HG02642 (cell line): Measurements from ENCODE around the gene SVBP.
"Not testable (repeated sequence)": the region's sequence is repeated elsewhere in the genome, so short reads cannot be mapped to it uniquely, and the experiment has no call there.

Experiments used
- ATAC-seq: cut with Tn5 transposase; IDR thresholded peaks from one replicate; pipeline ENCODE4 v1.9.1; 2021; ENCODE audit warnings: mild to moderate bottlenecking; ENCODE audit not compliant: unreplicated experiment, poor library complexity

Gene SVBP

DNA sequence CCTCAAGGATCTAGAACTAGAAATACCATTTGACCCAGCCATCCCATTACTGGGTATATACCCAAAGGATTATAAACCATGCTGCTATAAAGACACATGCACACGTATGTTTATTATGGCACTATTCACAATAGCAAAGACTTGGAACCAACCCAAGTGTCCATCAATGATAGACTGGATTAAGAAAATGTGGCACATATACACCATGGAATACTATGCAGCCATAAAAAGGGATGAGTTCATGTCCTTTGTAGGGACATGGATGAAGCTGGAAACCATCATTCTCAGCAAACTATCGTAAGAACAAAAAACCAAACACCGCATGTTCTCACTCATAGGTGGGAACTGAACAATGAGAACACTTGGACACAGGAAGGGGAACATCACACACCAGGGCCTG lies 2.4 kb downstream of the SVBP start:
- not testable (repeated sequence) for ATAC-seq

DNA sequence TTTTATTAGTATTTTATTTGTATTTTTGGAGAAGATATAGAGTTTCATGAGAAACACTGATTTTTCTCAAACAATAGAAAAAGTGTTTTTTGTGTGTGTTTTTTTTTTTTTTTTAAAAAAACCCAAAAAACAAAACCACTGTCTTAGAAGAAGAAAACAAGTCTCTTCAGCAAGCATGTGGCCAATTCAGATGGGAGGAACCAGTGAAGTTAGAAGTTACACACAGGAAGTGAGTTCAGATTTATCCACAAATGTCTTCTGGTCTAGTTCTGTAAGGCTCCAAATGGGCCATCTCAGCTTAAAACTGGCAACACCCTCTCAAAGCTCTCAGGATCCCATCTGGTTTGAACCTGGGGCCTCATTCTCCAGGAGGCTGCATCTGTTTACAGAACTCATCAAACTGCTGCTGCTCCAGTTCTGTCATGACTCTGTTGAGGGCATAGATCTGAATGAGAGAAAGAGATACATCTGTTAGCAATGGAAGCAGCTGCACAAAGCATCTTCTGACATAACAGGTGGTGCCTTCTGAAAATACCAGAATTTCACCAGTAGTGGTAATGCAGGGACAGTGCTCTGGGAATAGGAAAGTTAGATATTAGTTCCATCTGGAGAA lies 10.0 kb downstream of the SVBP start:
- ATAC-seq: no peak

DNA sequence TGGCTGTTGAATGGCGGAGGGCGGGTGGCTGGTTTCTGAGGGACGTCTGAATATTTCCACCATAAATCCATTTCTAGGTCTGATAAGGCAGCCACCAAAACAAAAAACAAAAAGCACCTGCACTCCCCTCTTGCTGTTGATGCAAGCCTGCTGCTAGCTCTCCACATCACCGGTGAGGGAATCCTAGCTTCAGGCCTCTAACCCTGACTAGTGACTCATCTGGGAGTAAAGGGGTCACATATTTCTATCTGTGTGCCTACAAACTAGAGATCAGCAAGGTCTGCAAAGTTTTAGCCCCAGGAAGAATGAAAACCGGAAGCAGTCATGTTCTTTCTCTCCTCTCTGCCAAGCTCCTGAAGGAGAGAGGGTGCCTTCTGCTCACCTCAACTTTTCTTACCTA lies 10.6 kb downstream of the SVBP start:
- no peak for ATAC-seq

DNA sequence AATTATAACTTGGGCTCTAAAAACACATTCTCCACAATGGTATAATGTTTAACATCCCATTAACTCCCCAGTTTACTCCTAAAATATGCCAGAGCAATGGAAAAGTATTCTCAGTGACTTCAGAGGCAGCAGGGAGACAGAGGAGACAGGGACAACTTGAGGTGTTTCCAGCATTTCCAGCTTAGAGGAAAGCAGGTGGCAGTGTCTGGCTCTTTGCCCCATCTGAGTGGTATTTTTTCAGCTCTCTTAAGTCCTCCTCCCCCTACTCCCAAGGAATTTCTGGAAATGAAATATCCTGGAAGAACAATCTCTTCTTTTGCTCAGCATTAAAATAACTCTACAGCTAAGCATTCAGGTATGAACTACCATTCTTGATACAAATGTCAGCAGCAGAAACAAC lies 11.0 kb downstream of the SVBP start:
- ATAC-seq: no peak

DNA sequence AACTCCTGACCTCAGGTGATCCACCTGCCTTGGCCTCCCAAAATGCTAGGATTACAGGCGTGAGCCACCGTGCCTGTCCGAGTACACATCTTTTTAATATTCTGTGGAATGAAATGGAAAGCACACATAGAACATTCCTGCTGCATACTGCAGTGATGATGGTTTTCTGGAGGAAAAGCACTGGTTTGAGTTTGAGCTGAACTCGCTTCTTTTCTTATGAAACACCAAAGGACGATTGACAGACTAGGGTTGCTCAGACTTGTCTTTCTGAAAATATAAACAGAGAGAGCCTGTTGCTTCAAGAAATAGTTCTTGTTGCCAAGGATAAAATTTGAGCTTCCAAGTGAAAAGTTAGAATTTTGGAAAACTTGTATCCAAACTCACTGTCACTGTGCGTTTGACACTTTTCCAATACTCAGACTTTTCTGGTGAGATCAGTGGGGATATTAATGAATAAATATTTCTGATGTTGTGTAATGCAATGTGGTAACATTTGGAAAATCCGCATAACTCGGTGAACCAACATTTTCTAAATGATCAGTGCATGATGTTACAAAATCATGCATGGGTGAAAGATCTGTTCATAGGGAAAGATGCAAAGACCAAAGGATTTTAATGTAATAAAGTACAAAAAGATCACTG lies 15.2 kb downstream of the SVBP start:
- no peak for ATAC-seq

DNA sequence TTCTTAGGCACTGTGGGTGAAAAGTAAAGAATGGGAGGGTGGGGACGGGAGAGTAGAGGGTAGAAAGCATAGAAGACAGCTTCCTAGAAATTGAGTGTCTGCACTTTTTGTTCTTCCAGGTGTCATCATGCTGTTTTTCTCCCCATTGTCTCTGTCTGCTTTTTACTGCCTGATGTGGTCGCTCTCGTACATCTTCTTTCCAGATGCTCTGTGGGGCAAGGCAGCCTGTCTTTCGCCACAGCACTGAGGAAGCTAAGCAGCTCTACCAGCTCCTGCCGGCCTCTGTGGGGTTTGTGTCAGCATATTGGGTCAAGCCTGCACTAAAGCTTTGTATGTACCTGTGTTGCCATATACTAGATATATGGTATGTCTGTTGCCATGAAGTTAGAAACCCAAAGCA lies 19.2 kb downstream of the SVBP start:
- no peak for ATAC-seq

DNA sequence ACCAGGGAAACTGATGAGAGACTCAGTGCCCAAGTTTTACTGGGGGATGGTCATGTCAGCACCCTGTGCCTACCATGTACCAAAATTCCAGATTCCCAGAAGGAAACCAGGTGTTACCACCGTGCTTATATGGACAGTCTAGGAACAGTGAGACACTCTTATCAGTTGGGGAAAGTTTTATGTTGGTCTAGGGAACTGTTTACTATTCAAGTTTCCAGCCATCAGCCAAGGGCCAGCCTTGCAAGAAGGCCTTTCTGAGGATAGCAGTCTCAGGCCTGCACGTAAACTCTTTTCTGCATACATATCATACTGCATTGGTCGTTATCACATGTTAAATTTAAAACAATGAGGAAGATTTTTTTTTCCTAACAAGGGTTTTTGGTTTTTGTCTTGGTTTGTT lies 19.8 kb downstream of the SVBP start:
- ATAC-seq: no peak

DNA sequence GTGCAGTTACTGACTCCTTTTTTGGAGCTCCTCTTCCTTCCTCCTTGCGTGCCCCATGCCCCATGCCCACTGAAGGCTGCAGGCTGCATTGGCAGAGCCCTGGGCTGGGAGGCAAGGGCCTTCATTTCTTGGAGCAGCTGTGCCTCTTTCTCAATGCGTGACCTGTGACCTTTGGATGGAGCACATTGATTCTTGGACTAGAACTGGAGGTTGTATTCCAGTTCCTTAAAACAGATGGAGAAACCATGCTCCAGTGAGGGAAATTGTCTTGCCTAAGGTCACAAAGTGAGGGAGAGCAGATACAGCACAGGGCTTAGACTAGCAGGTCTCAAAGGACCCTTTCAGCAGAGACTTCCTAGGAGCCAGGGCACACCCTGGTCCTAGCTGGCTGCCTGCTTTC lies 23.4 kb downstream of the SVBP start:
- no peak for ATAC-seq

DNA sequence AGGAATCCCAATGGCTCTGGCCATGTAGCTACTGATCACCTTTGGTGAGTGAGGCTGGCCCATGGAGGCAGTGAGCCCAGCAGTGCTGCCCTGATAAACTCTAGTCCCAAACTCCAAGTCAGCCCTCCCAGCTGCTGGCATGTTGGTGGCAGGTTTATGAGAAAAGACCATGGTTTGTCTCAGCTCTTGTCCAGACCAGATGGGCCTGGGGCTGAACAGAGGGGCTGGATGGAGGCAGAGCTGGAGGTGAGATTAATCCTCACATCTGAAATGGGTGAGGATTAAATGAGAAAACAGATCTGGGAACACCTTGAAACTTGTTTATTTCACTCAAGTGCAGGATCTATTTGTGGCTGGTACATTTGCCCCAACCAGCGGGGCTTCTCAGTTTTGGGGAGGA lies 29.2 kb downstream of the SVBP start:
- ATAC-seq: no peak

DNA sequence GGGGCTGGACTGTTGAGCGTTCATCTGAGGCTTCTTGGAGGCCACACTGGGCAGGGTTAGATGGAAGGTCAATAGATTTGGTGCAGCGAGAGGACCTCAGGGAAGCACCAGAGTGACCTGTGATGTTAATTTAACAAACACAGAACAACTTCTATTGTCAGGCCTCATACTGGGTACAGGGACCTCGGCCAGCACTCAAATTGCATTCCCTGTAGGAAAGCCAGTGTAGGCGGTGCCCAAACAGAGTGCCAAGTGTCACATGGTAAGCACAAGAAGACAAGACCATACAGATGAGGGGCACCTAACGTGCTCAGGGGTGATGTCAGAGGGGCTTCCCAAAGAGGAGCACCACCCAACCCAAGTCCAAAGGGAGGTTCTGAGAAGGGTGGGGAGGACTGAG lies 31.1 kb downstream of the SVBP start:
- no peak for ATAC-seq

DNA sequence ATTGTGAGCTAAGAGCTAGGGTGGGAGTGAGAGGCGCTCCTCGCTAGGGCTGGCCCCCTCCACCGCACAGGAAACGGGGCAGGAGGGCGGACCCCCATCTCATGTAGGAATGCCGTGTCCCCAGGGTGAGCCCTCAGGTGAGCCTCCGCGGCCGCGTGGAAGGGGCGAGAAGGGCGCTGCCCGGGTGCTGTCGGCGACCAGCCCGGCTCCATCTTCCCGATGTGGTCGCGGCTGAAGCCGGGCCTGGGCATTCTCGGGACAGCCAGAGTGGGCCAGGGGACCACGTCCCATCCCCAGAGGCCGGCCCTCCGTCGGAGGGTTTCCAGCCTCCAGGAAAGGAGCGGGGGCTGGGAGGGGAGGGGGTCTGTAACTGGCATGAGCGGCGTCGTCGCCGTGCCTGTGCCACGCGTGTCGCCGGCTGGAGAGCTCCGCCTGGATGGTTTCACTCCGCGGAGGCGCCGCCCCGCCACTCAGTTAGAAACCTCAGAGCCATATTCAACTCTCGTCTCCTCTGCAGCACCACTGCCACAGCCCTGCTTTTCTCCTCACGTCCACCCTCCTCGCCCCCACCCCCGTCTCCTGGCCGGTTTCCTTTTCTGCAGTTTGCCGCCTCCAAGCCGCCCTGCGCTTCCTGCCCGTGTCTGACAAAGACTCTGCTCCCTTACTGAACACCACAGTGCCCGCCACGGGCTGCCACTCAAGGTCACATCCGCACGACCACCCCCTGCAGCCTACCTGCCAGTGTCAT lies 32.1 kb downstream of the SVBP start, which contains the start of gene TMEM269:
TSS of gene TMEM269 (plus strand) at position 46 of the 748 bp plus-strand sequence. CDS start 4,903 bp downstream, outside the sequence.
- no peak for ATAC-seq

DNA sequence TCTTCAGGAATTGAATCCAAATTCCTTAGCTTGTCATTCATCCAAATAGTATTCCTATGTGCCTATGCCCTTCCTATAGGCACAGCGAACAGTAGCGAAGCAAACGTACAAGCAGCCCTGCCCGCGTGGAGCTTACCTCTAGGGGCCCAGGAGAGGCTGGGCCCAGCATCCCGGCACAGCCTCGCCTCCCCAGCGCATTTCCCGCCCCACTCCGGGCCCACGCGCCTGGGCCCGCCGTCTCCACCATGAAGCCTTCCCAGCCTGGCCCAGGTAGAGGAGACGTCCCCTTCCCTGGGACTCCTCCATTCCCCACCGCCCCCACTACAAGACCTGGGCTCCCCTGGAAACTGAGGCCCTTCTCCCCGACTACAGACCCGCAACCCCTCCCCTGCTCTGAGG lies 32.7 kb downstream of the SVBP start:
- ATAC-seq: no peak

DNA sequence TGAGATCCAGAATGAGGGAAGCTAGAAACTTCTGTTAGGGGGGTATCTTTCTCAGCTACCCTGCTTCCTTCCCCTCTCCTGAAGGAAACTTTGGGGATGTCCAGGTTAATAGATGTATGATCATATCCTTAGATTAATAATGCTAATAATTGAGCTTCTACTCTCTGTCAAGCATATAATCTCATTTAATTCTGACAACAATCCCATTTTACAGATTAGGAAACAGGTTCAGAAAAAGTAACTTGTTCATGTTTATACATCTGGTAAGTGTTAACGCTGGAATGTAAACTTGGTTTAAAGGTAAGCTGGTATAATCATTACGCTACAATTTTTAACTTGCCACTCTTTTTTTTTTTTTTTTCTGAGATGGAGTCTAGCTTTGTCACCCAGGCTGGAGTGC lies 34.1 kb downstream of the SVBP start:
- ATAC-seq: no peak

DNA sequence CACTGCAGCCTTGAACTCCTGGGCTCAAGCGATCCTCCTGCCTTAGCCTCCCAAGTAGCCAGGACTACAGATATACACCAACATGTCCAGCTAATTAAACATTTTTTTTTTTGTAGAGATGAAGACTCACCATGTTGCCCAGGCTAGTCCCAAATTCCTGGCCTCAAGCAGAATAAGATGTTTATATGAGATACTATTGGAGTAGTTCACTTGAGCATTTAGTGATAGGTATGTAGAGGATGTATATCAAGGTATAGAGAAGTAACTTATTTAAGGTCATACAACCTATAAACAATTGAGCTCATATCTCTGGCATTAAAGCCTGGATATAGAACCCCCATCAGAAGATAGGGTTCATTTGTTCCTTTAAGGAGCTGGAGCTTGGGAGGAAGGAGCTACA lies 37.0 kb downstream of the SVBP start:
- ATAC-seq: no peak

DNA sequence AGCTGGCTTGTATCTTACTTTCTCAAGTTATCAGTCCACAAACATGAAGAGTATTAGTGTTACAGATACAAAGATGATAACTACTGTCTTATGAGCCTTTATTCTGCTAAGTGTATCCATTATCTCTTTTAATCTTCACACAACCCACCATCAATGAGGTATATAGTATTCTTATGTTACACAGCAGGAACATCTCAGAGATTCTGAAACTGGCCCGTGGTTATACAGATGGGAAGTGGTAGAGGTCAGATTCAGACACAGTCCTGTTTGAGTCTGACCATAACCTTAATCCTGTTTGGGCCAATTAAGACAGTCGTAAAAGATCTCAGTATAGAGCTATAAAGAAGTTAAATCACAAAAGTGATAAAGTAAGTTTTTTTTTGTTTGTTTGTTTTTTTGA lies 37.5 kb downstream of the SVBP start:
- ATAC-seq: no peak

DNA sequence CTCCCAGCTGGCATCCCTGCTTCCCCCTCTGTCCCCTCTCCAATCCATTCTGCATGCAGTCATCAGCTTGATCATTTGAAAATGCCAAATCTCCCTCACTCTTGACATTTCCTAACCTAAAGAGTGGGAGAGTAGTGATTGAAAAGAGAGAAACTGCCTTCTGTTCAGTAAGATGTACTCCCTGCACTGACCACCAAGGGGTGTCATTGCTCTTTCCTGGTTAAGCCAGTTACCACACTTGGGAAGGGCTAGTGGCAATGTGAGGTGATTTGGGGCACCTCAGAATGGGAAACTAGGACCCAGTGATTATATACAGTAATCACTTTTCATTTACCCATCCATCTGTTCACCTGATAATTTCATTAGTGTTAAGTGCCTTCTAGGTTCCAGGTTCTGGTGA lies 39.3 kb downstream of the SVBP start:
- ATAC-seq: no peak

DNA sequence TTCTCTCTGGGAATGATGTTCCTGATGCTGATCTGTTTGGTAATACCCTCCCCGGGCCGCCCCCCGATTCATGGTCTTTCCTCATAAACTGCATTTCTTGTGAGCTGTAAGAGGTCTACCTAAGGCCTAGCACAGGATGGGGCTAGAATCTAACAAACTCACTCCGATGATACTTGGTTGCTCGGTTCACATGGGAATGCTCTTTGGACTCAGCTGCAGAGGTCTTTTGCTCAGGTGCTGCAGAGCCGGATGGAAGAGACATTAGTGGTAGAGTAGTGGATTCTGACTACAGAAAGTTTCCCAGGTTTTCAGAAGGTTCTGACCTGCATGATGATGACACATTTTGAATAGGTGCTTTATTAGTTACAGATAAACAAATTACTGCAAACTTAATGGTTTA lies 40.7 kb downstream of the SVBP start:
- ATAC-seq: no peak

DNA sequence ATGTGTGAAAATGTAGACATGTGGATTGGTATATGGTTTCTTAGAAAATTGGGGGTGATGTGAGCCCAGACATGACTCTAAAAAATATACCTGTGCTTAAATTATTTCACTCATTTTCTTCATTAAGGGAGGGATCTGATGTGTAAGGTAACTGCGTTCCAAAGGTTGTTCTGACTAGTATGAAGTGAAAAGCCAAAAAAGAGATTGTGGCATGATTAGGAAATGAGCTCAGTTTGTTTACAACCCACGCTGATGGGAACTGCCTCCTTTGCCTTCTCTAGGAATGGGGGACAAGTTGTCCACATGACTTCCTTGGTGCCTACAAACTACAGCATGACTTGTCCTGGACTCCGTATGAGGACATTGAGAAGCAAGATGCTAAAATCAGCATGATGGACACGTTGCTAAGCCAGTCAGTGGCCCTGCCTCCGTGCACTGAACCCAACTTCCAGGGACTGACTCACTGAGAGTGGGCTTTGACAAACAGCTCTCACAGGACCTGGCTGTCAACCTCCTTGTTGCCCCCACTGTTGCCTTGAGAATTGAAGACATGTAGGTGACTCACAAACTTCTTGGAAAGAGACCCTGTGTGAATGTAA lies 42.2 kb downstream of the SVBP start:
- no peak for ATAC-seq

DNA sequence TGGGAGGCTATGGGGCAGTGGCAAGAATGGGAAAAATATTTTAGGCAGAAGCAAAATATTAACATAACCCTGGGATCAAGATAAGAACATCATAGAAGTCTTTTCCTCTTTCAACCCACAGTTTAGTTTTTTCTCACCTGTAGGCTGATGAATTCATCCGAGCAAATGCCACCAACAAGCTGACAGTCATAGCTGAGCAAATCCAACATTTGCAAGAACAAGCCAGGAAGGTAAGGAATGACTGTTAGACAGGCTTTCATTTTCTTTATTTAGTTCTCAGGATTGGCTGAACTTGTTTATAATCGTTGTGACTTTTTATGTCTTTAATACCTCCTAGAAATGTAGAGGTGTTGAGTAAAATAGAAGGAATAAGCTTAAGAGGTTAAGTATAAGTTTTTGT lies 43.8 kb downstream of the SVBP start:
- ATAC-seq: no peak

DNA sequence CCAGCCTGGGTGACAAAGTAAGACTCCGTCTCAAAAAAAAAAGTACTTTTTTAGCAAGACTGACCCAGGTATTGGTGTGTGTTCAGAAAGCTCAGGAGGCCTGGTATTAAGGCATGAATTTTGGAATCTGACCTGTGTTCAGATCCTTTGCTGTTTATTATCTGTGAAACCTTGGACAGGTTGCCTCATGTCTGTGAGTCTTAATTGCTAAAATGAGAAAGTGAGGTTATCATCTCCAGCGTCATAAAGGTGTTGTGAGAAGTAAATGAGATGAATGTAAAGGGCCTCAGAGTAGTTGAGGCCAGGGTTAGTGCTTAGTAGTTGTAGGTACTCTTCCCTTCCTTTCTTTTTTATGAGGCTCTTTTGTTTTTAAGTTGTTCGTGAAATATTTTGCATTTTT lies 47.4 kb downstream of the SVBP start:
- no peak for ATAC-seq

DNA sequence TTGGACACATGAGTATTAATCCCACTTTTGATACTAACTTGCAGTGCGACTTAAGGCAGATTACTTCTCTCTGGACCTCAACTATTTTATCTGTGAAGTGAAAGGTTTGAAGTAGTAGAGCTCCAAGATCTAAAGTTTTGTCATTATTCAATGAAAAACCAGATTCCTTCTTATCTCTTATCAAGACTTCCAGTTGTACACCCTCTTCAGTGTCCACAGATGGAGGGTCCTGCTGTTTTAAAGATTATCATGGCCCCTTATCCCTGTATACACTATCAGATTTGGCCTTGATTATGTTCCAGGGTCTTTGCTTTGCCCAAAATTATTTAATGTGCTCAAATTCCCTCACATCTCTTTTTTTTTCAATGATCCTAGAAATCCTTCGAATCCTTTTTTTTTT lies 49.0 kb downstream of the SVBP start:
- ATAC-seq: no peak
